Thyroid gland (tissue), 4 donors: ENCODE data around the gene RGPD5.
"Not testable (repeated sequence)": the region's sequence is repeated elsewhere in the genome, so short reads cannot be mapped to it uniquely, and the experiment has no call there.

Experiments
- CTCF ChIP-seq, 6 experiments: fragments of 200-600 bp in 3 of 6; fragments of 450-650 bp in 3 of 6; sonication (generic) in 3 of 6; IDR thresholded peaks; one replicate each; pipeline ENCODE4 v1.5.1; 2016 to 2019; ENCODE audit warnings: antibody characterized with exemption in 6 of 6, mild to moderate bottlenecking in 2 of 6, inconsistent platforms in 1 of 6, moderate library complexity in 1 of 6
- POLR2A ChIP-seq, 2 donors: fragments of 450-650 bp; IDR thresholded peaks; one replicate each; pipeline ENCODE4 v1.6.1; 2017; ENCODE audit warnings: antibody characterized with exemption in 2 of 2, mild to moderate bottlenecking in 2 of 2, moderate library complexity in 1 of 2

- not testable (repeated sequence) for TF ChIP-seq CTCF, POLR2A (IDR thresholded peaks at IDR 0.05)
Observed at GRCh38 chr2:109794074-109794737, at the start of gene RGPD5.
